DOHH2 (cell line): ENCODE data around the gene TRAF2.

Experiments
- H3F3A ChIP-seq: fragments of 200-600 bp; sonication (generic), shearing (Covaris generic); 2 replicates; pipeline ENCODE4 v1.6.0; 2016; ENCODE audit warnings: antibody characterized with exemption, mild to moderate bottlenecking; ENCODE audit not compliant: control insufficient read depth, insufficient read depth
- H3K27ac ChIP-seq: fragments of 200-600 bp; sonication (generic); 2 replicates; pipeline ENCODE4 v1.5.1; 2014; ENCODE audit warnings: low read depth, mild to moderate bottlenecking, low read length, moderate library complexity
- H3K27me3 ChIP-seq: fragments of 200-600 bp; sonication (generic); 2 replicates; pipeline ENCODE4 v1.6.1; 2014; ENCODE audit warnings: mild to moderate bottlenecking, low read length, mixed read lengths; ENCODE audit not compliant: control insufficient read depth
- H3K36me3 ChIP-seq: fragments of 200-600 bp; sonication (generic); 2 replicates; pipeline ENCODE4 v1.6.1; 2014; ENCODE audit warnings: mild to moderate bottlenecking, low read length, moderate library complexity, mixed read lengths; ENCODE audit not compliant: control insufficient read depth
- H3K4me1 ChIP-seq: fragments of 200-600 bp; sonication (generic); 2 replicates; pipeline ENCODE4 v1.6.1; 2014; ENCODE audit warnings: mild to moderate bottlenecking, low read length, mixed read lengths; ENCODE audit not compliant: control insufficient read depth
- H3K4me2 ChIP-seq: fragments of 200-600 bp; sonication (generic); 2 replicates; pipeline ENCODE4 v1.6.0; 2014; ENCODE audit warnings: mild to moderate bottlenecking, low read length, moderate library complexity
- H3K4me3 ChIP-seq: fragments of 200-600 bp; sonication (generic); 2 replicates; pipeline ENCODE4 v1.5.1; 2014; ENCODE audit warnings: mild to moderate bottlenecking, low read length, mixed read lengths
- H3K79me2 ChIP-seq: fragments of 200-600 bp; sonication (generic); 2 replicates; pipeline ENCODE4 v1.6.1; 2014; ENCODE audit warnings: mild to moderate bottlenecking, low read length, mixed read lengths; ENCODE audit not compliant: control insufficient read depth
- H3K9me2 ChIP-seq: fragments of 200-600 bp; sonication (generic); replicated peaks from 2 replicates; pipeline ENCODE4 v1.6.1; 2014; ENCODE audit warnings: mild to moderate bottlenecking, low read length, mixed read lengths; ENCODE audit not compliant: control insufficient read depth
- H3K9me3 ChIP-seq: fragments of 200-600 bp; sonication (generic); 2 replicates; pipeline ENCODE4 v1.6.1; 2014; ENCODE audit warnings: antibody characterized with exemption, low read length, mixed read lengths; ENCODE audit not compliant: control insufficient read depth, insufficient read depth
- H4K20me1 ChIP-seq: fragments of 200-600 bp; sonication (generic); 2 replicates; pipeline ENCODE4 v1.6.0; 2014; ENCODE audit warnings: low read depth, mild to moderate bottlenecking, antibody characterized with exemption, low read length, moderate library complexity; ENCODE audit not compliant: control insufficient read depth, insufficient read depth
- CTCF ChIP-seq: fragments of 200-600 bp; sonication (generic); IDR thresholded peaks from one replicate; pipeline ENCODE4 v1.5.1; 2014; ENCODE audit warnings: antibody characterized with exemption, mild to moderate bottlenecking, low read depth, low read length; ENCODE audit not compliant: poor library complexity, severe bottlenecking
- EZH2phosphoT487 ChIP-seq: fragments of 200-600 bp; sonication (generic); IDR thresholded peaks from 2 replicates; pipeline ENCODE4 v1.6.1; 2017; ENCODE audit warnings: borderline replicate concordance, mild to moderate bottlenecking, antibody characterized with exemption, low read length, moderate library complexity, mixed read lengths

Gene TRAF2

GRCh38 chr9:136857166-136857565 lies 29.1 kb upstream of the TRAF2 start:
- no peaks in the 10 kb centered on the region for H4K20me1 ChIP-seq
- H3K27me3 ChIP-seq: no peaks in the 10 kb centered on the region
- peaks cover 6% of the 10 kb centered on the region for H3K4me1 ChIP-seq
- H3K4me2 ChIP-seq: no peak overlapping the region
- no peaks in the 10 kb centered on the region for H3F3A ChIP-seq
- TF ChIP-seq EZH2phosphoT487 (no peak), CTCF (no peak)
- H3K9me2 ChIP-seq: no peaks in the 10 kb centered on the region
- no peak overlapping the region for H3K4me3 ChIP-seq
- H3K27ac ChIP-seq: no peak overlapping the region
- no peaks in the 10 kb centered on the region for H3K9me3 ChIP-seq
- peaks cover 14% of the 10 kb centered on the region for H3K36me3 ChIP-seq
- H3K79me2 ChIP-seq: no peaks in the 10 kb centered on the region

GRCh38 chr9:136857581-136858412 lies 28.5 kb upstream of the TRAF2 start:
- Histone ChIP-seq H3K9me3 (no peaks in the 10 kb centered on the region), H3F3A (no peaks in the 10 kb centered on the region), H3K4me2 (no peak overlapping the region), H4K20me1 (no peaks in the 10 kb centered on the region), H3K9me2 (no peaks in the 10 kb centered on the region), H3K4me1 (peaks cover 6% of the 10 kb centered on the region), H3K4me3 (no peak overlapping the region), H3K36me3 (peaks cover 20% of the 10 kb centered on the region), H3K27ac (no peak overlapping the region), H3K27me3 (no peaks in the 10 kb centered on the region), H3K79me2 (no peaks in the 10 kb centered on the region)
- TF ChIP-seq CTCF (no peak), EZH2phosphoT487 (no peak)

GRCh38 chr9:136858452-136858843 lies 27.9 kb upstream of the TRAF2 start:
- no peak overlapping the region for H3K27ac ChIP-seq
- H3K27me3 ChIP-seq: no peaks in the 10 kb centered on the region
- no peak overlapping the region for H3K4me2 ChIP-seq
- H3K79me2 ChIP-seq: no peaks in the 10 kb centered on the region
- H3F3A ChIP-seq: no peaks in the 10 kb centered on the region
- H3K4me1 ChIP-seq: peaks cover 6% of the 10 kb centered on the region
- H4K20me1 ChIP-seq: no peaks in the 10 kb centered on the region
- no peaks in the 10 kb centered on the region for H3K9me2 ChIP-seq
- no peak for TF ChIP-seq EZH2phosphoT487
- no peak for TF ChIP-seq CTCF
- H3K9me3 ChIP-seq: no peaks in the 10 kb centered on the region
- peaks cover 26% of the 10 kb centered on the region for H3K36me3 ChIP-seq
- H3K4me3 ChIP-seq: no peak overlapping the region
